Bronchial epithelial cell (primary cell): ENCODE measurements around the gene PDZD8. TPM values are rescaled to one million over a fixed set of nuclear protein-coding genes. Genes with fewer than 3 reads are reported as not detected.

Experiments
- DNase-seq: peaks from one replicate; pipeline ENCODE4 v3.0.0-alpha.2; 2010; ENCODE audit warnings: low read depth
- FAIRE-seq: peaks from 2 replicates; lab custom pipeline; 2011; peaks lifted over from hg19 to GRCh38; lab: Jason Lieb, UNC
- H3K27me3 ChIP-seq: 2 replicates; pipeline ENCODE4 v1.5.1; 2011; ENCODE audit warnings: low read length; ENCODE audit not compliant: control insufficient read depth, insufficient read depth
- H3K36me3 ChIP-seq: 2 replicates; pipeline ENCODE4 v1.5.1; 2011; ENCODE audit warnings: low read length; ENCODE audit not compliant: control insufficient read depth, insufficient read depth
- H3K4me3 ChIP-seq: 2 replicates; pipeline ENCODE4 v1.5.1; 2011; ENCODE audit warnings: mild to moderate bottlenecking, low read depth, low read length, control low read depth
- CTCF ChIP-seq: IDR thresholded peaks from 2 replicates; pipeline ENCODE4 v1.5.1; 2011; ENCODE audit warnings: mild to moderate bottlenecking, moderate library complexity, low read length, control low read depth, inconsistent platforms; ENCODE audit not compliant: insufficient read depth, severe bottlenecking
- total RNA-seq: library from RNA; depleted of rRNA; stranded (reverse); fragments of >200 nt; gene quantifications from 2 replicates; pipeline ENCODE4 v1.2.1, GENCODE V29; 2014

Gene PDZD8
- total RNA-seq, 1 donor from 2014 or later: 20.3 TPM

- FAIRE-seq: no peak
- no peaks in the 10 kb centered on the region for H3K36me3 ChIP-seq
- DNase-seq: peak; percentile 43
Measured at GRCh38 chr10:117342641-117343040, 32.6 kb downstream of the PDZD8 start.

GRCh38 chr10:117341061-117341460, 34.2 kb downstream of the PDZD8 start:
- no peak for TF ChIP-seq CTCF
- no peaks in the 10 kb centered on the region for H3K27me3 ChIP-seq
- FAIRE-seq: no peak
- no peaks in the 10 kb centered on the region for H3K36me3 ChIP-seq
- DNase-seq: no peak
- H3K4me3 ChIP-seq: no peak overlapping the region

More at GRCh38 chr10:117342641-117343040, 32.6 kb downstream of the PDZD8 start:
- TF ChIP-seq CTCF: no peak
- Histone ChIP-seq H3K4me3 (no peak overlapping the region), H3K27me3 (no peaks in the 10 kb centered on the region)

GRCh38 chr10:117339979-117340378, 35.3 kb downstream of the PDZD8 start:
- TF ChIP-seq CTCF: no peak

GRCh38 chr10:117339578-117339977, 35.7 kb downstream of the PDZD8 start:
- DNase-seq (peak; percentile 44), FAIRE-seq (no peak)
- Histone ChIP-seq H3K4me3 (no peak overlapping the region), H3K27me3 (no peaks in the 10 kb centered on the region), H3K36me3 (no peaks in the 10 kb centered on the region)
- TF ChIP-seq CTCF: no peak

More at GRCh38 chr10:117339979-117340378, 35.3 kb downstream of the PDZD8 start:
- DNase-seq (no peak), FAIRE-seq (no peak)
- no peaks in the 10 kb centered on the region for H3K36me3 ChIP-seq
- H3K27me3 ChIP-seq: no peaks in the 10 kb centered on the region
- no peak overlapping the region for H3K4me3 ChIP-seq

- H3K4me3 ChIP-seq: no peak overlapping the region
- no peaks in the 10 kb centered on the region for H3K36me3 ChIP-seq
- FAIRE-seq: no peak
- no peaks in the 10 kb centered on the region for H3K27me3 ChIP-seq
- DNase-seq: no peak
- no peak for TF ChIP-seq CTCF
Measured at GRCh38 chr10:117334926-117335325, 40.3 kb downstream of the PDZD8 start.

GRCh38 chr10:117334066-117334465, 41.2 kb downstream of the PDZD8 start:
- no peaks in the 10 kb centered on the region for H3K36me3 ChIP-seq
- no peak for FAIRE-seq
- TF ChIP-seq CTCF: no peak
- no peak for DNase-seq
- H3K27me3 ChIP-seq: no peaks in the 10 kb centered on the region
- no peak overlapping the region for H3K4me3 ChIP-seq
